ENCODE measurements around the gene TIPIN. TPM values are rescaled to one million over a fixed set of nuclear protein-coding genes. Genes with fewer than 3 reads are reported as not detected.
"Not testable (repeated sequence)": the region's sequence is repeated elsewhere in the genome, so short reads cannot be mapped to it uniquely, and the experiment has no call there.

TIPIN gene
- total RNA-seq, 4 donors from 2014 or later: 2.9 to 5.3 (median 3.8) TPM

DNA sequence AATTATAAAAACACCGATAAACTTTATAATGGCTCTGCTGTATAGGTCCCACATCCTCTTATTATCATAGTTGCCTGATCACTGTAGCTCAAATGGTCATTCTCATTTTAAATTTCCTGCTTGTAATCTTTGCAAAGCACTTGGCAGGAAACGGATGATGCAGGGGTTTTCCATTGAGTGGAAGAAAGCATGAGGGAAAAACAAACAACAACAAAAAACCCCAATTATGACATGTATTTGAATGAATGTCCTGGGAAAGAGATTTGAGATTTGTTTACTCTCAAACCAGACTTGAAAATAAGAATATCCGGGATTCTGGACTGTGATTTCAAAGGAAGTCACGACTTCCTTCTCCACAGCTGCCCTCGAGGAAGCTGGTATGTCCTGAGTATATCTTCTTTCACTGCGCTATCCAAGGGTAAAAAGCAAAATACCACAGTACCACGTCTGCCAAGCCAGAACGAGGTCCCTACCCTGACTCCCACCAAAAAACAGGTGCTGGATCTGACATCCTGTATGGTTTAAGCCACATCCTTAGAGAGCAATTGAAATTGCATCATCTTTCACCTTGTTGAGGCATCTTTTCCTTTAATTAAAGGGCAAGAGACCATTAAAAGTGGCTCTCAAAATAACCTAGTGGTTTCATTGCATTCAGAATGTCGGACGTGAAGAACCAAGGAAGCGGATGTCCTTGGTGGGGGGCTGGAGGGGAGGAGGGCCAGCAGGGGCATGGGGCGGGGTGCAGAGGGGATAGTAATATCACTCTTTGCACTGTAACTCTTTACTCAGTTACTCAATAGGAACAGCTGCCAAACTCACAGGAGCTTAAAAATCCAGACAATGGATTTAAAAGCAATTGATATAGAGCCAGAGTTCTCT, 13.5 kb upstream of the TIPIN start:
- no peak for DNase-seq (ENCODE audit: extremely low spot score)
- H3K4me3 ChIP-seq: peak overlapping the region; percentile 32 to 51 (median 41)
- WGBS: 43% methylated on average over 12 of the region's 12 CpGs

DNA sequence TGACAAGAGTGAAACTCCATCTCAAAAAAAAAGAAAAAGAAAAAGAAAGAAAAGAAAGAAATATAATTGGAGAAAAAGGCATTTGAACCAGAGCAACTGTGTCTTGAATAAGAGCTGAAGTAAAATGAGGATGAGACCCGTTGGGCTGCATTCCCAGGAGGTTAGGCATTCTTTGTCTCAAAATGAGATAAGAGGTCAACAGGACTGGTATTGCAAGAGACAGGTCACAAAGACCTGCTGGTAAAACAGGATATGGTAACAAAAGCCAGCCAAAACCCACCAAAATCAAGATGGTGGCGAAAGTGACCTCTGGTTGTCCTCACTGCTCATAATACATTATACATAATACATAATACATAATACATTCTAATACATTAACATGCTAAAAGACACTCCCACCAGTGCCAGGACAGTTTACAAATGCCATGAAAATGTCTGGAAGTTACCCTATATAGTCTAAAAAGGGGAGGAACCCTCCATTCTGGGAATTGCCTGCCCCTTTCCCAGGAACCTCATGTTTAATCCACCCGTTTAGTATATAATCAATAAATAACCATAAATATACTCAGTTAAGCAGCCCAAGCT, 8.6 kb upstream of the TIPIN start:
- no peaks in the 10 kb centered on the region for H3K4me1 ChIP-seq

More for the DNA sequence above, 13.5 kb upstream of the TIPIN start:
- TF ChIP-seq EP300 (IDR thresholded peaks at IDR 0.05) (no peak), POLR2A (IDR thresholded peaks at IDR 0.05; ENCODE audit: low read depth) (no peak), POLR2AphosphoS5 (IDR thresholded peaks at IDR 0.05) (peak in 1 of 2 donors; percentile 11)
- TF ChIP-seq, protein P1, sequence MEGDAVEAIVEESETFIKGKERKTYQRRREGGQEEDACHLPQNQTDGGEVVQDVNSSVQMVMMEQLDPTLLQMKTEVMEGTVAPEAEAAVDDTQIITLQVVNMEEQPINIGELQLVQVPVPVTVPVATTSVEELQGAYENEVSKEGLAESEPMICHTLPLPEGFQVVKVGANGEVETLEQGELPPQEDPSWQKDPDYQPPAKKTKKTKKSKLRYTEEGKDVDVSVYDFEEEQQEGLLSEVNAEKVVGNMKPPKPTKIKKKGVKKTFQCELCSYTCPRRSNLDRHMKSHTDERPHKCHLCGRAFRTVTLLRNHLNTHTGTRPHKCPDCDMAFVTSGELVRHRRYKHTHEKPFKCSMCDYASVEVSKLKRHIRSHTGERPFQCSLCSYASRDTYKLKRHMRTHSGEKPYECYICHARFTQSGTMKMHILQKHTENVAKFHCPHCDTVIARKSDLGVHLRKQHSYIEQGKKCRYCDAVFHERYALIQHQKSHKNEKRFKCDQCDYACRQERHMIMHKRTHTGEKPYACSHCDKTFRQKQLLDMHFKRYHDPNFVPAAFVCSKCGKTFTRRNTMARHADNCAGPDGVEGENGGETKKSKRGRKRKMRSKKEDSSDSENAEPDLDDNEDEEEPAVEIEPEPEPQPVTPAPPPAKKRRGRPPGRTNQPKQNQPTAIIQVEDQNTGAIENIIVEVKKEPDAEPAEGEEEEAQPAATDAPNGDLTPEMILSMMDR (IDR thresholded peaks at IDR 0.05): no peak
- no peaks in the 10 kb centered on the region for H3K27me3 ChIP-seq
- peaks cover 0 to 4% (median 0%) of the 10 kb centered on the region in 4 donors for H3K4me1 ChIP-seq
- intact Hi-C loops (cut with DNase I): no loop called here
- no peaks in the 10 kb centered on the region for H3K36me3 ChIP-seq
- H3K9me3 ChIP-seq: peaks cover 0 to 7% (median 0%) of the 10 kb centered on the region in 4 donors
- peak overlapping the region; percentile 14 to 66 (median 54) for H3K27ac ChIP-seq (replicated peaks in 1 of 4)

DNA sequence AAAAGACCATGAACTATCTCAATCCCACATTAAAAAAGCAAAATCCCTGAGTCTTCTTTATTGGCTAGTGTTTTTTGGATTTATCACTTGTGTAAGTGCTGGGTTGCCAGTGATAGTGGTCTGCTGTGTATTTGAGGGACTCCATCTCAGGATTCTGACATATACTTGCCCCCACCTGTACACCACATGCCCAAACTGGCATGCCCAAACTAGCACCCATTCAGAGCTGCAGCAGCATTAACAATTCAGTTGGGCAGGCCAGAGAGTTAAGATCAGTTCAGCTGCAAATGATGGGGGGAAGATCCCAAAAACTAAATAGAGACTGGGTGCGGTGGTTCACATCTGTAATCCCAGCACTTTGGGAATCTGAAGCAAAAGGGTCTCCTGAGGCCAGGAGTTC, 6.3 kb upstream of the TIPIN start:
- Histone ChIP-seq H3K4me3 (no peak overlapping the region), H3K36me3 (no peaks in the 10 kb centered on the region), H3K27ac (replicated peaks in 1 of 4) (no peak overlapping the region), H3K27me3 (no peaks in the 10 kb centered on the region), H3K4me1 (no peaks in the 10 kb centered on the region), H3K9me3 (no peaks in the 10 kb centered on the region)
- intact Hi-C loops (cut with DNase I): no loop called here
- DNase-seq (ENCODE audit: extremely low spot score): no peak
- TF ChIP-seq POLR2A (IDR thresholded peaks at IDR 0.05; ENCODE audit: low read depth): no peak
- 100% methylated on average over 1 of the region's 1 CpG for WGBS

More for the DNA sequence above, 8.6 kb upstream of the TIPIN start:
- WGBS: 89% methylated on average over 3 of the region's 3 CpGs
- intact Hi-C loops (cut with DNase I): no loop called here
- Histone ChIP-seq H3K4me3 (no peak overlapping the region), H3K36me3 (no peaks in the 10 kb centered on the region), H3K27ac (replicated peaks in 1 of 4) (no peak overlapping the region), H3K9me3 (no peaks in the 10 kb centered on the region), H3K27me3 (no peaks in the 10 kb centered on the region)
- DNase-seq (ENCODE audit: extremely low spot score): no peak
- TF ChIP-seq POLR2A (IDR thresholded peaks at IDR 0.05; ENCODE audit: low read depth) (no peak), EP300 (IDR thresholded peaks at IDR 0.05) (no peak), POLR2AphosphoS5 (IDR thresholded peaks at IDR 0.05) (no peak)
- TF ChIP-seq, protein P1 (IDR thresholded peaks at IDR 0.05): no peak

DNA sequence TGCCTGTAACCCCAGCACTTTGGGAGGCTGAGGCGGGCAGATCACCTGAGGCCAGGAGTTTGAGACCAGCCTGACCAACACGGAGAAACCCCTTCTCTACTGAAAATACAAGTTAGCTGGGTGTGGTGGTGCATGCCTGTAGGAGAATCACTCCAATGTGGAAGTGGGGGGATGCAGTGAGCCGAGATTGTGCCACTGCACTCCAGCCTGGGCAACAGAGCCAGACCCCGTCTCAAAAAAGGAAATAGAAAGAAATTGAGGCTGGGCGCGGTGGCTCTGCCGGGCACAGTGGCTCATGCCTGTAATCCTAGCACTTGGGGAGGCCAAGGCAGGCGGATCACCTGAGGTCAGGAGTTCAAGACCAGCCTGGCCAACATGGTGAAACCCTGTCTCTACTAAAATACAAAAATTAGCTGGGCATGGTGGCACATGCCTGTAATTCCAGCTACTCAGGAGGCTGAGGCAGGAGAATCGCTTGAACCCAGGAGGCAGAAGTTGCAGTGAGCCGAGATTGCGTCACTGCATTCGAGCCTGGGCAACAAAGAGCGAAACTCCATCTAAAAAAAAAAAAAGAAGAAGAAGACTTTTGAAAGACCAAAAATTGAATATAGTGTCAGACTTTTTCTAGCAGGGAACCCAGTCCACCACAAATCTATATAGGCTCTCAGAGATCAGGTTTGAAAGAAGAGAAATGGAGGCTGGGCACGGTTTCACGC, 5.4 kb upstream of the TIPIN start:
- 84% methylated on average over 15 of the region's 15 CpGs for WGBS
- H3K9me3 ChIP-seq; intact Hi-C loops (cut with DNase I): not testable (repeated sequence)

DNA sequence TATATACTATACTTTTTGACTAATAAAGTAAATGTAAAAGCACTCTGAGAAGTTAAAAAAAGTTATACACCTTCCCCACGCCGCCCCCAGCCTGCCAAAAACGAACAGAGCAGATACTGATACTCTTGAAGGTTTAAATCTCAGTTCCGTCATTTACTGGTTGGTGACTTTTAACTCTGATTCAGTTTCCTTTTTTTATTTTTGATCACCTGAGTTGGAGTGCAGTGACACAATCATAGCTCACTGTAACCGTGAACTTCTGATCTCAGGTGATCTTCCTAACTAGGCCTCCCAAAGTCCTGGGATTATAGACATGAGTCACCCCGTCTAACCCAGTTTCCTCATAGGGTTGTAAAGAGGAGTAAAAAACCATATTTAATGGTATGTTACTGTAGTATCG, 3.3 kb upstream of the TIPIN start:
- Histone ChIP-seq H3K27me3 (no peaks in the 10 kb centered on the region), H3K36me3 (no peaks in the 10 kb centered on the region), H3K4me1 (peaks cover 4 to 15% (median 9%) of the 10 kb centered on the region in 4 donors), H3K4me3 (no peak overlapping the region), H3K27ac (replicated peaks in 1 of 4) (no peak overlapping the region), H3K9me3 (no peaks in the 10 kb centered on the region)
- intact Hi-C loops (cut with DNase I): loop anchor here (10.0 kb wide), 1 partner anchor 135 kb away; the partner anchor contains the start of gene SNAPC5
- WGBS: 89% methylated on average over 7 of the region's 7 CpGs
- no peak for DNase-seq (ENCODE audit: extremely low spot score)
- TF ChIP-seq POLR2AphosphoS5 (IDR thresholded peaks at IDR 0.05) (no peak), POLR2A (IDR thresholded peaks at IDR 0.05; ENCODE audit: low read depth) (no peak), EP300 (IDR thresholded peaks at IDR 0.05) (no peak)
- TF ChIP-seq, protein P1 (IDR thresholded peaks at IDR 0.05): no peak

More for the DNA sequence above, 5.4 kb upstream of the TIPIN start:
- H3K36me3 ChIP-seq; H3K4me3 ChIP-seq; H3K27ac ChIP-seq (replicated peaks in 1 of 4); H3K27me3 ChIP-seq; H3K4me1 ChIP-seq; DNase-seq (ENCODE audit: extremely low spot score): not testable (repeated sequence)

All from esophagus muscularis mucosa (tissue), 4 donors.